ENCODE results near the gene TEX53.

DNA sequence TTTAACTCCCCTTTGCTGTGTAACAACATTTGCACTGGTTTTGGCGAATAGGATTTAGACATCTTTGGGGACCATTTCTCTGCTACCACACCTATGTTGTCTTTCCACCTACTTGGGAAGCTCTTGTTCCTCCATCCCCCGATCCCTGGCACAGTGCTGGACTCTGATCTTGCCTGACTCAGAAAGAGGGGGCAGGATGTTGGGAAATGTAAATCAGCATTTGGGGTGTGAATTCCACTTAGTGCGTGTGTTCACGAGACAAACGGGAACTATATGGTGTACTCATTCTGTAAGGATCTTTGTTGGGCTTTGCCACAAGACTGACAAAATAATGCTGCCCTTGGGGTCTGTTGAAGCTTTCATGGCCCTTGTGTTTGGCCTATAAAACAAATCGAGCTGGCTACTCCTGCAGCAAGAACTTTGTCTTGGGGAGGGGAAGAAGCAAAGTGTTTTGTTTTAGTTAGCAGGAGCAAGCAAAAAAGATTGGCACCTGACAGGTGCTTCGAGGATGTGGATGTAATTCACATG lies 28.0 kb downstream of the TEX53 start:
- TF ChIP-seq, protein P1, sequence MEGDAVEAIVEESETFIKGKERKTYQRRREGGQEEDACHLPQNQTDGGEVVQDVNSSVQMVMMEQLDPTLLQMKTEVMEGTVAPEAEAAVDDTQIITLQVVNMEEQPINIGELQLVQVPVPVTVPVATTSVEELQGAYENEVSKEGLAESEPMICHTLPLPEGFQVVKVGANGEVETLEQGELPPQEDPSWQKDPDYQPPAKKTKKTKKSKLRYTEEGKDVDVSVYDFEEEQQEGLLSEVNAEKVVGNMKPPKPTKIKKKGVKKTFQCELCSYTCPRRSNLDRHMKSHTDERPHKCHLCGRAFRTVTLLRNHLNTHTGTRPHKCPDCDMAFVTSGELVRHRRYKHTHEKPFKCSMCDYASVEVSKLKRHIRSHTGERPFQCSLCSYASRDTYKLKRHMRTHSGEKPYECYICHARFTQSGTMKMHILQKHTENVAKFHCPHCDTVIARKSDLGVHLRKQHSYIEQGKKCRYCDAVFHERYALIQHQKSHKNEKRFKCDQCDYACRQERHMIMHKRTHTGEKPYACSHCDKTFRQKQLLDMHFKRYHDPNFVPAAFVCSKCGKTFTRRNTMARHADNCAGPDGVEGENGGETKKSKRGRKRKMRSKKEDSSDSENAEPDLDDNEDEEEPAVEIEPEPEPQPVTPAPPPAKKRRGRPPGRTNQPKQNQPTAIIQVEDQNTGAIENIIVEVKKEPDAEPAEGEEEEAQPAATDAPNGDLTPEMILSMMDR (conservative IDR thresholded peaks at IDR 0.05; ENCODE audit: low read length), result no peak
- TF ChIP-seq EZH2phosphoT487 (IDR thresholded peaks at IDR 0.05; ENCODE audit: borderline replicate concordance, low read depth, low read length), result no peak

All from OCI-LY7 (cell line).